HG03457 (cell line): ENCODE data around the gene EMX1.
A peak's percentile ranks its signal among the peaks of the same experiment; 100 is the strongest.

Source experiments
- ATAC-seq: cut with Tn5 transposase; IDR thresholded peaks from one replicate; pipeline ENCODE4 v1.9.1; 2021; ENCODE audit warnings: moderate number of reproducible peaks; ENCODE audit not compliant: unreplicated experiment

EMX1 gene

GRCh38 chr2:72917138-72917876, at the start of gene EMX1:
Gene EMX1 (plus strand): TSS chr2:72917519. CDS start chr2:72917853, 334 bp downstream.
- ATAC-seq, result no peak

GRCh38 chr2:72871060-72871459, 46.3 kb upstream of the EMX1 start:
- ATAC-seq, result no peak

DNA sequence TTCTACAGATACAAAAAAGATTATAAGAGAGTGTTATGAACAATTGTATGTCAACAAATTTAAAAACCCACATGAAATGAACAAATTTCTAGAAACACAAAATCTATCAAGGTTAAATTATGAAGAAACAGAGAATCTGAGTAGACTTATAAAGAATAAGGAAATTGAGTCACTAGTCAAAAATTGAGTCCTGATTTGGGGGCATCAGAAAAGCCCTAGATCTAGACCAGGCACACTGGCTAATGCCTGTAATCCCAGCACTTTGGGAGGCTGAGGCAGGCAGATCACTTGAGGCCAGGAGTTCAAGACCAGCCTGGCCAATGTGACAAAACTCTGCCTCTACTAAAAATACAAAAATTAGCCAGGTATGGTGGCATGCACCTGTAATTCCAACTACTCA, 45.4 kb upstream of the EMX1 start:
- ATAC-seq, result no peak

DNA sequence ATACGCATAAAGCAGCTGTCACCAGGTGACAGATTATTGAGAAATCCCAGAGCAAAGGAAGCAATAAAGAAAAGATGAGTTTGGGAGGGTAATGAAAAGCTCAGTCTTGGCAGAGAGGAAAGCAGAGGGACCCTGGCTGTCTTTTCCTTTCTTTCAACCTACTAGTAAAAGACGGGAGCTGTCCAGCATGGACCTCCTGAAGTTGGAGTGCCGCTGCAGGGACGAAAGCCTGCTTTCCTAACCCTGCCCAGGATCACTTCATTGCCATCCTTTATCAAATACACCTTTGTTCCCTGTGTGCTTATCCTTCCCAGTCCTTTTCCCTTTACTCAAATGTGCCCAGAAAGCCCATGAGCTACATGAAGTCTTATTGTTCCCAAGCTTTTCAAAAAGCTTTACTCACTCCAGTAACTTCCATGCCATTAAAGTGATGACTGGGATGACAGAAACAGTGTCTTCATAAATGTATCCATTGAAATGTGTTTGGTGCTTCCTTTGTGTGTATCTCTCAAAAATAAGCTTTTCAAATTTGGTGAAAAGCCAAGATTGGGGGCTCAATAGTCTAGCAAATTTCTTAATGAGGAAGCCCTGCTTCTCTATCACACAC, 33.9 kb upstream of the EMX1 start:
- ATAC-seq, result no peak

- no peak for ATAC-seq
Measured at GRCh38 chr2:72886505-72887031, 30.8 kb upstream of the EMX1 start.

GRCh38 chr2:72887032-72887739, 30.1 kb upstream of the EMX1 start, which contains the start of gene SPR:
Gene SPR (plus strand): TSS chr2:72887408. CDS start chr2:72887433, 25 bp downstream.
- ATAC-seq, result peak; percentile 87

DNA sequence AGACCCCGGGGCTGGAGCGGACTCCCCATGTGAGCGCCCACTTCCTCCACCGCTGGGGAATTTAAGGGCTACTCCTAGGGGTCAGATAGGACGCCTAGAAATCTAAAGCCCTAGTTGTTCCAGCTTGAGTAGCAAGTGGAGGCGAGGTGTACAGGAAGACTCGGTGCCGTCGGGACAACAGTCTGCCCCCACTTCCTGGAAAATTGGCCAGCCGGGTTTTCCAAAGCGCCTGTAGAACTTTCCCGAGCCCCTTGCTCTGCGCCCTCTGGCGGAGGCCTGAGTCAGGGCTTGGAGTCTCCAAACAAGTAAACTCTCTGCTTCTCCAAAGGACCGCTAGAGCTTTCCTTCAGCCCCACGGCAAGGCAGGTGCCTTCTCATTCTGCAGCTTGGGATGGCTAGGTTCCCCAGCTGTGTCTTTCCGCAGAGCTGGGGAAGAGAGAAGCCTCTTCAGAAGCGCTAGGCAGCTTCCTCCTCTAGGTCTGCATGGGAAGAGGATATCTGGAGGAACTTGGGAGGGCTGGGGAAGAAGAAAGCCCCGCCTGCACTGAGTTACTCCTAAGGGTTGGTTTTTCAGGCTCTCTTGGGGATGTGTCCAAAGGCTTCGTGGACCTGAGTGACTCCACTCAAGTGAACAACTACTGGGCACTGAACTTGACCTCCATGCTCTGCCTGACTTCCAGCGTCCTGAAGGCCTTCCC, 29.4 kb upstream of the EMX1 start:
- peak; percentile 39 for ATAC-seq

DNA sequence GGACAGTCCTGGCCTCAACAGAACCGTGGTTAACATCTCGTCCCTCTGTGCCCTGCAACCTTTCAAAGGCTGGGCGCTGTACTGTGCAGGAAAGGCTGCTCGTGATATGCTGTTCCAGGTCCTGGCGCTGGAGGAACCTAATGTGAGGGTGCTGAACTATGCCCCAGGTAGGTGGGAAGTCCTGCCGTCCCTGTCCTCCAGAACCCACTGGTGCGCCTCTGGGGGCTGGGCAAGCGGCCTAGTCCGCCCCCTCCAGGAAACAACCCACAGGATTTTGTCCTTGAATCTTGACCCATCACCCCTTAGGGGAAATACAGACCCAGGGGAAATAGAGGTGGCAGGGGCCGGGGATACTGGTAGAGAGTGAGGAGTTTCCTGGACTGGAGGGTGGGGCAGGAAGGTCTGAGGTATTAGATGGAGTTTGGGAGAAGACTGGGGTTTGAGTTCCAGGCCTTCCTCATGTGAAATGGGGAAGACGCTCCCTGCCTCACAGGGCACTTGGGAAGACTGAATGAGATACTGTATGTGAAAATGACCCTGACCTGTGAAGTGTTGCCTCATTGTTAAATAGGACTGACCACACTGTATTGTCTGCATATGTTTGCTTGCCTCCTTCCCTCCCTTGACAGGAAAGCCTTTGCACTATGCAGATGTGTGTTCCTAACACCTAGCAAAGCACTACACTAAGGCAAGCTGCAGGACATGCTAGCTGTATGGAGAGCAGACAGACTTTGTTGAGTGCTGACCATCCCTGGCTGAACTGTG, 28.7 kb upstream of the EMX1 start:
- ATAC-seq, result no peak

GRCh38 chr2:72889991-72890390, 27.3 kb upstream of the EMX1 start:
- no peak for ATAC-seq

DNA sequence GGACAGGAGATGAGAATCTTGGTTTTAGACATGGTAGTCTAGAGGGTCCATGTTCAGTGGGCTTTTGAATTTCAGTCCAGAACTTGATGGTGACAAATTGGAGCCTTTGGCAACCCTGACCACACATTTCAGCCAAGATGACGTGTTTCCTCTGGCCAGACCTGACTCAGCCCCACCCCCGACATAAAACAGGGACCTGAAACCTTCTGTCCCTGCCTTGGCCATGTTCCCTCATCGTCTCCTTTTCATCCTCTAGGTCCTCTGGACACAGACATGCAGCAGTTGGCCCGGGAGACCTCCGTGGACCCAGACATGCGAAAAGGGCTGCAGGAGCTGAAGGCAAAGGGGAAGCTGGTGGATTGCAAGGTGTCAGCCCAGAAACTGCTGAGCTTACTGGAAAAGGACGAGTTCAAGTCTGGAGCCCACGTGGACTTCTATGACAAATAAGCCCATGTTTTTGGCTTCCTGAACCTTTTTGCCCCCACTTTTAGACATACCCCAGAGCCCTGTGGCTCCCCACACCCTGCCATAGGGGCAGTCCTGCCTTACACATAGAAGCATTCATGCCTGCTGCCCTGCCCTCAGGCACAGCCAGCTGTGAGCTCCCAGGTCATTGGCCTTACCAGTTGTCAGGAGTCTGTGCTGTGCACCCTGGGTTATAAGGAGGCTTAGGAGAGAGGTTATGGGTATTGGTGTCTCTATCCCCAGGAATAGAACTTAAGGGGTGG, 26.1 kb upstream of the EMX1 start:
- no peak for ATAC-seq

DNA sequence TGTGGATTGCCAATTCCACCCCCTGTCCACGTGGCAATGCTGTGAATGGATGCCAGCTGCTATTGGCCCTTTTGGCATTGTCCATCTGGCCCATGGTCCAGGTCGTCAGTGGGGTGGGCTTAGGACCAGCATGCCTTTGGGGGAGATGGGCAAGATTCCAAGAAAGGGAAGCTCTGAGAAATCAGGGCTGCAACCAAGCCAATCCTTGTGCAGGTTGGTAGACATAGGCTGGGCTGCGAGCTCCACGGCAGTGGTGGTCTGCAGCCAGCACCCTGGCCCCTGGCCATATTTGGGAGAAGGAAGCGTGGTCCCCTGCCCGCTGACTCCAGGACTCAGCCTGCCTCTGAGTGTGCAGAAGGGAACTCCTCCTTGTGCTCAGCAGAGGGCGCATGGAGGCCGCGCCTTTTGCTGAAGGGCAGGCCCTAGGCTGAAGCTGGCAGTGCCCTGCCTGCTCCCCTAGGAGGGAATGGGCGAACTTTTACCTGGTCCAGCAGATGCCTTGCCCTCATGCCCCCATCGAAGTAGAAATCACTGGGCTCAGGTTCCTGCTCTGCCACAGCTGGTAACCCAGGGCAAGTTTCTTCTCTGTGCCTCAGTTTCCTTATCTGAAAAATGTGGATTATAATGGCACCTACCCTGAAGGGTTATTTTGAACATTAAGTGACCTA, 24.7 kb upstream of the EMX1 start:
- ATAC-seq, result peak; percentile 44

DNA sequence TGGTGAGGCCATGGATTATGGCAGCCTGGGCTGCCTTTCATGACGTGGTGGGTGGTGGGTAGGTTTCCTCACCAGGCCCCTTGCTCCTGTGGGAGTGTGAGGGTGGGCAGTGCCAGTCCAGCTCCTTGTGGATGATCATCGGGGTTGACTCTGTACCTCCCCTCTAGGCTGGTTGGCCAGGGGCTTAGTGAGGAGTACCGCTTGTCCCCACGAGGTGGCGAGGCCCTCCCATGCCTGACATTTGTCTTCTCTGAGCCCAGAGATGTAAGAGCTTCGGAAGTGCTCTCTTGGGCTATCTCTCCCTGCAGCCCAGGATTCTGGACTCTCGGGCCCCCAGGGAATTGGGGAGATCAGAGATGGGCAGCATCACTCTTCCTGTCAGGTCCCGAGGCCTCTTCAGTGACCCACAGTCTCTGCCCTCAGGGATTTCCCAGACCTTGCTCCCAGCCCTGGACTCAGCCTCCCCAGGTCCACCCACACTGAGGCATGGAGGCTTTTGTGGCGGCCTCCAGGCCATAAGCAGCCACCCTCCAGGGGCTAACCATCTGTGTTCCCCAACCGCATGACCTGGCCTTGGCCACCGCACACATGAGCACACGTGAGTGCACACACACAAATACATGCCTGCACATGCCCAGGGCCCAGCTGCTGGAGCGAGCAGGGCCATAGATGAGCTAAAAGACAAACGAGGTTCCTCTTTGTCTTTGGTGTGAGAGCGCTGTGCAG, 23.6 kb upstream of the EMX1 start:
- no peak for ATAC-seq

DNA sequence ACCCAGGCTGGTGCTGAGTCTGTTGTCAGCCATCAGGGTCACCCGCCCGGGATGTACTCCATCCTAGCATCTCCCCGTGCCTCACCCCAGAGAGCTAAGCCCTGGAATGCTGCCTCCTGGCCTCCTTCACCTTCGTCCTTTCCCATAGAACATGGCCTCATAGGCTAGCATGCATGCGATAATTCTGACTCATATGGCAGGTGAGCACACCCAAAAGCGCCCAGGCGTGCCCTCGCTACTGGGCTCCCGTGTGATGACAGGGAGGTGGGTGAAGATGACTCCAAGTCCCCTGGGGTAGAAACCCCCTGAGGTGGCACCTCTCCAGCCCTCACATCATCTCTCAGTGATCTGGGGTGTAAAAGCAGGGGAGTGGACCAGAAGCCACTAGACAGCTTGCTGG, 22.8 kb upstream of the EMX1 start:
- no peak for ATAC-seq

DNA sequence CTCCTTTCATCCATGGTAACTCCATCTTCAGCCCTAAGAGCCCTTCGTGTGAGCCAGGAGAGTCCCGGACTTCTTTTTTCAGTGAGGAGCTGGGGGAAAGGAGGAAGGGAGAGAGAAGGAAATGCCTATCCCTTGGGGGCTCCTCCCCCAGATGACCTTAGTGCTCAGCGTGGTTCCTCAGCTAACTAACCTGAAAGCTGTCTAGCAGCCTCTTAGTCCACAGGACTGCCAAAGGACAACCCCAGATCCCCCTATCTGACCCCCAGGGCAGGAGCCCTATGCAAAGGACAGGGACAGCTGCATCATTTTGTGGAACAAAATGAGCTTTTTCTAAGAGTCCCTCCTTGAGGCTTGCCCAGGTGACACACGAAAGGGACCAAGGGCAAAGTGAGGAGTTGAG, 22.2 kb upstream of the EMX1 start:
- ATAC-seq, result no peak

DNA sequence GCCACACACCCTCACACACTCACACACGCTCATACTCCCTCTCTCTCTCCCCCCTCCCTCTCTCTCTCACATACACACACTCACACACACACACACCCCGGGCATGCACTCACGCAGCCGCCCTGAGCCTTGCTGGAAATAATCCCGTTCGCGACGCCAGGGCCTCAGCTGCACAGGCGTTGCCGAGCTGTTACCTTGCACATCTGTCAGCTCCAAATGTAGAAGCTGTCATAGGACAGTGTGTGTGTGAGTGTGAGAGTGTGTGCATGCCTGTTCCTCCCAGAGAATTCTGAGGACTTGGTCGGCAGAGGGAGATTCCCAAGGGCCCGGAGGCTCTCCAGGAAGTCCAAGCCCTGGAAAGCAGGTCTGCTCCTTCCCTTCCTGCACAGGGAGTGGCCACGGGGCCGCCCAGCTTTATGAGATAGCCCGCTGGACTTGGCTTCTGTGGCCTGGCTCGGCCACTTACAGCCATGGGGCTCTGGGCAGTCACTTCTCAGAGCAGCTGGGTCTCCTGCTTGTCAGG, 21.5 kb upstream of the EMX1 start:
- ATAC-seq, result no peak

DNA sequence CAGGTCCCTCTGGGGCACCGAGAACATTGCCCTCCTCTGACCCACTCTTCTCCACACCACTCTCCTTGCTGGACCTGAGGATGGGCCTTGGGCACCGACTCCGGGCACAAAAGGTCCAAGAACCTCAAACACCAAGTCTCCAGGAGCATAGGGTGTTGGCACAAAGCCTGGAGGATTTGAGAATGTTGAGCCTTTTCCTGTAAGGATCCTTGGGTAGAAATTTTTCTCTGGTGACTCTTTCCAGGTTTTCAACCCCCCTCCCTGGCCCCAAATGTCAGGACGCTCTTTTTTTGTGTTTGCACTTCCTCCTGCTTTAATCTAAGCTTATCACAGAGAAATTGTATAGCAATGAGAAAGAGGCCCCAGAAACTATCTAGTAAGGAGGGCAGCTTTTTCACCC, 20.9 kb upstream of the EMX1 start:
- ATAC-seq, result no peak

DNA sequence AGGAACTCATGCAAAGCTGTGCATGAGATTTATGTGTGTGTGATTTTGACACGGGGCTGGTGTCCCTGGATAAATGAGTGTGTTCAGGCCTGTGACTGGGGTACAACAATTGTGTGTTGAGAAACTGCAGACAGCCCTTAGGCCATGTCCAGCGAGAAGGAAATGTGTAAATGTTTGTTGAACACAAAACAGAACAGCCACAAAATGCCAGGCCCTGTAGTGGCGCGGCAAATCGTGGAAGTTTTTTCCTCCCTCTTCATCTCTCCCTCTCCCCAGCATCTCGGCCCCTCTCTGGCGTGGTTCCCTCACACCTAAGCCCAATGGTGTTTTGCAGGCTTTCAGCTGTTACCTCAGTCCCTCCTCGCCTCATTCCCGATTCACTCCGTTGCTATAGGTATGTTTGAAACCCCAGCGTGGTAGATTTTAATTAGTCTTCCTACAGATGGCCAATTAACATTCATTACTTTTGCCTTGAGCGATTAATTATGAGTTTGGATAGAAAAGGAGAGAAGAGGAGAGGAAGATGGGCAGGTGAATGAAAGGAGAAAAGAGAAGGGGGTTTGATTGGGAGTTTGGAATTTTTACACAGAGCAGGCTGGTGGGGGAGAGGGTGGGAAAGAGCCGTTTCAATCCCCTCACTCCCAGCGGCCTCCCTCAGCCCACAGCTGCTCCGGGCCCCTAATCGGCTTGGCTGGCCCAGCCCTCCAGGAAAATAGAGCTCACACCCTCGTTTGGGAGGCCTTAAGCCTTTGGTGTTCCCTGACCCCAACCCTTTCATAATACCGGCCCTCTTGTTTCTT, 19.3 kb upstream of the EMX1 start:
- ATAC-seq, result no peak

GRCh38 chr2:72898585-72898906, 18.8 kb upstream of the EMX1 start:
- ATAC-seq, result no peak
